ENCODE data around the gene COL12A1. TPM values are rescaled to one million over a fixed set of nuclear protein-coding genes. Genes with fewer than 3 reads are reported as not detected.

The COL12A1 gene
- total and polyA plus RNA-seq, 9 of the 15 experiments (the other 6 are each of a cell fraction or from before 2014, with no cell fraction given) = 0.11 TPM; not detected in 8

- TF ChIP-seq SRSF1 (IDR thresholded peaks at IDR 0.05; ENCODE audit: low read depth, low read length) (no peak), BRD9 (IDR thresholded peaks at IDR 0.05; ENCODE audit: low read depth, partially characterized antibody) (no peak), TBP (optimal IDR thresholded peaks at IDR 0.05; ENCODE audit: low read depth, low read length) (peak; percentile 84), GABPB2 (CRISPR knock-in tag; conservative IDR thresholded peaks at IDR 0.05) (no peak), MTA3 (IDR thresholded peaks at IDR 0.05; ENCODE audit: borderline replicate concordance) (peak; percentile 63), ZBTB9 (CRISPR knock-in tag; IDR thresholded peaks at IDR 0.05) (peak; percentile 47; the same call in 1 of the 2 replicates), RBFOX2 (IDR thresholded peaks at IDR 0.05; ENCODE audit: low read depth, low read length) (peak; percentile 85), ZNF77 (CRISPR knock-in tag; IDR thresholded peaks at IDR 0.05) (no peak), TAL1 (IDR thresholded peaks at IDR 0.05) (no peak), E2F3 (CRISPR knock-in tag; IDR thresholded peaks at IDR 0.05) (no peak), ZNF3 (CRISPR knock-in tag; IDR thresholded peaks at IDR 0.05) (no peak), HNRNPK (IDR thresholded peaks at IDR 0.05; ENCODE audit: low read depth, low read length, poor library complexity, severe bottlenecking) (no peak), ETV1 (tag; conservative IDR thresholded peaks at IDR 0.05; ENCODE audit: low read depth) (peak; percentile 83), ZNF668 (CRISPR knock-in tag; IDR thresholded peaks at IDR 0.05) (no peak), ZMIZ1 (IDR thresholded peaks at IDR 0.05; ENCODE audit: low read depth in 2 of 2, low read length in 2 of 2) (peak in 1 of 2 experiments; percentile 69; a peak in 1 of 4 replicates), ELF4 (CRISPR knock-in tag; IDR thresholded peaks at IDR 0.05) (no peak), FOXJ2 (tag; IDR thresholded peaks at IDR 0.05) (no peak), JUNB (CRISPR knock-in tag; conservative IDR thresholded peaks at IDR 0.05) (no peak), CGGBP1 (CRISPR knock-in tag; IDR thresholded peaks at IDR 0.05) (no peak), MTA1 (IDR thresholded peaks at IDR 0.05; ENCODE audit: borderline replicate concordance) (no peak), TEAD2 (tag; IDR thresholded peaks at IDR 0.05) (no peak), SIRT6 (IDR thresholded peaks at IDR 0.05; ENCODE audit: low read depth, low read length) (no peak)
- TF ChIP-seq, protein P1, sequence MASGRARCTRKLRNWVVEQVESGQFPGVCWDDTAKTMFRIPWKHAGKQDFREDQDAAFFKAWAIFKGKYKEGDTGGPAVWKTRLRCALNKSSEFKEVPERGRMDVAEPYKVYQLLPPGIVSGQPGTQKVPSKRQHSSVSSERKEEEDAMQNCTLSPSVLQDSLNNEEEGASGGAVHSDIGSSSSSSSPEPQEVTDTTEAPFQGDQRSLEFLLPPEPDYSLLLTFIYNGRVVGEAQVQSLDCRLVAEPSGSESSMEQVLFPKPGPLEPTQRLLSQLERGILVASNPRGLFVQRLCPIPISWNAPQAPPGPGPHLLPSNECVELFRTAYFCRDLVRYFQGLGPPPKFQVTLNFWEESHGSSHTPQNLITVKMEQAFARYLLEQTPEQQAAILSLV (tag; IDR thresholded peaks at IDR 0.05) = no peak
Measured at GRCh38 chr6:75243333-75244062, 37.6 kb upstream of the COL12A1 start, which contains the start of gene COX7A2 (continued).

Measured in K562 (cell line).